Measurements from ENCODE around the gene TASOR.
A peak's percentile ranks its signal among the peaks of the same experiment; 100 is the strongest.
"Not testable (repeated sequence)": the region's sequence is repeated elsewhere in the genome, so short reads cannot be mapped to it uniquely, and the experiment has no call there.

The TASOR gene, protein sequence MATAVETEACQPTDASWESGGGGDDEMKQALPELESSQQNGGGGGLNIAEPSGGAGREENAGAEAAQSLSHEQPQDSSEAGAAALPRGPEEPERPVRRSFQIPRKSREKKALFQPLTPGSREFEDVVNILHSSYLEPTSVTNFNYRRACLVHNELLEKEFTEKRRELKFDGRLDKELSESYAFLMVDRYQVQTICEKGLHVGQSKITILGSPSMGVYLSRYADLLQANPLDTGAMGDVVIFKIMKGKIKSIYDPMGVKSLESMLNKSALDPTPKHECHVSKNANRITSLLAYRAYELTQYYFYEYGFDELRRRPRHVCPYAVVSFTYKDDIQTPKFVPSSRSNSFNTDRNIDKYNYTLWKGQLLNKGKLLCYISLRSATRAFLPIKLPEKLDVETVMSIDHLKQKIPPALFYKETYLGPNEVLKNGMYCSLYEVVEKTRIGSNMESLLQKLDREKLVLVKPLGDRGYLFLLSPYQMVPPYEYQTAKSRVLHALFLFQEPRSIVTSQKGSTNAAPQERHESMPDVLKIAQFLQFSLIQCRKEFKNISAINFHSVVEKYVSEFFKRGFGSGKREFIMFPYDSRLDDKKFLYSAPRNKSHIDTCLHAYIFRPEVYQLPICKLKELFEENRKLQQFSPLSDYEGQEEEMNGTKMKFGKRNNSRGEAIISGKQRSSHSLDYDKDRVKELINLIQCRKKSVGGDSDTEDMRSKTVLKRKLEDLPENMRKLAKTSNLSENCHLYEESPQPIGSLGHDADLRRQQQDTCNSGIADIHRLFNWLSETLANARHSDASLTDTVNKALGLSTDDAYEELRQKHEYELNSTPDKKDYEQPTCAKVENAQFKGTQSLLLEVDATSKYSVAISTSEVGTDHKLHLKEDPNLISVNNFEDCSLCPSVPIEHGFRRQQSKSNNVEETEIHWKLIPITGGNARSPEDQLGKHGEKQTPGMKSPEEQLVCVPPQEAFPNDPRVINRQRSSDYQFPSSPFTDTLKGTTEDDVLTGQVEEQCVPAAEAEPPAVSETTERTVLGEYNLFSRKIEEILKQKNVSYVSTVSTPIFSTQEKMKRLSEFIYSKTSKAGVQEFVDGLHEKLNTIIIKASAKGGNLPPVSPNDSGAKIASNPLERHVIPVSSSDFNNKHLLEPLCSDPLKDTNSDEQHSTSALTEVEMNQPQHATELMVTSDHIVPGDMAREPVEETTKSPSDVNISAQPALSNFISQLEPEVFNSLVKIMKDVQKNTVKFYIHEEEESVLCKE (N-terminal part only)

DNA sequence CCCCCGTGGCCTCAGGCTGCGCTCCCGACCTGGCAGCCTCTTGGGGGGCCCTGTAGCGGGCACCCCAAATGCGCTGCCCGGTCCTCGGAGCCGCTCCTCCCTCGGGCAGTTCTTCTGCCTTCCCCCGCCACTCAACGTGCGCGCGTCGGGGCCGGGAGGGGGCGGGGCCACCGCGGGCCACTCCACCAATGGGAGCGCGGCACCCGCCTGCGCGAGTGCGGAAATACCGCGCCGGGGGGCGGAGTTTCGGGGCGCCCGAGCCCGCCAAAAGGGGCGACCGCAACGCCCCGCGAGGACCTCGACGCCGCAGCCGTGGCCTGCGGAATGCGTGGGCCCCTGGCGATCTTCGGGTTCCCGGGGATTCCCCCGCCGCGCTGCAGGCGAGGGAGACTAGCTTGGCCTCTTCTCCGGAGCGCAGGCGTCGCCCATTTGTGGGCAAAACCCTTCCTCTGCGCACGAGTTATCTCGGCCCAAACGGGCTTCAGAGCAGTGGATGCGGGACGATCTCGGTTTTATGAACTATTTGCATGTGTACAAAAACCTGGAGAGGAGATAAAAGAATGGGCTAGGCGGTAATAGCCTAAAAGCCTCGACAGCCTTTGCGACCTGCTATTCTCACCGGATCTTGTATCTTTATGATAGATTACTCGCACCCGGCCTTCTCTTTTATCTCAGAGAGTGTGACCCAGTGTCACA, at the start of gene TASOR:
Gene TASOR (minus strand): TSS at position 144 of the 696 bp plus-strand sequence. CDS start 259 bp downstream, outside the sequence.
- no peak for DNase-seq (ENCODE audit: low read depth)

- DNase-seq (ENCODE audit: low read depth), result no peak
Observed at GRCh38 chr3:56732109-56732508, 49.0 kb upstream of the TASOR start.

DNA sequence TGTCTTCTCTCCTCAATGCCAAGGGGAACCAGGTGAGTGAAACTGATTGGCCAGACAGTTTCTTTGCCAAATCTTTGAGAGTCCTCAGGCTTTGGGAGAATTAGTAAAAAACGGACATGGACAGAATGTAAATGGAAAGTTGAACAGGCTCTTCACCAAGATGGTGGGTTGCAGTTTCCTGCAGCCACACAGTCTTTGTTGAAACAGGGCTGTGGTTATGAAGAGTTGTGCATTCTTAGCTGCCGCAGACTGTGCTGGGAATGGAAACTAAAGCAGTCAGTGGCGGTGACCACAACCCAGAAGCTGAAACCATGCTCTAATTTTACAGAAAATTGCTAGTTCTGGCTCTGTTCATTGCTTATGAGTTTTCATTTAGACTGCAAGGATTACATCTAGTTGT, 42.1 kb upstream of the TASOR start:
- DNase-seq (ENCODE audit: low read depth), result no peak

DNA sequence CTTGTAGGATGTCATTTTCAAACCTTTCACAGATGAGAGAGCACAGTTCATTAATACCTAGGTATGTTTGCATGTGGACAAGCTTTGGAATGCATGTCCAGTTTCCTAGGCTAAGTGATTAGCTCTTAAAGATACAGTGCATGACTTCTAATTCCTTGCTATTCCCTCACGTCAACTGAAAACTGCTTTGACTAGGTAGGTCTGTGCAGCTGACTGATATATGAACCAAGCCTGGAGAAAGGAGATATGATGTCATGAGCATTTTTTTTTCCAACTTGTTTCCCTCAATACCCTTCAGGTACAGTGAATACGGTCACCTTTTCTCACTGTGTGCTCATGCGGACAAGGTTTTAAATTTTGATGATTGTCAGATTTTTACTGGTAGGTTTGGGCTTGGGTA, 41.6 kb upstream of the TASOR start:
- DNase-seq (ENCODE audit: low read depth), result no peak

DNA sequence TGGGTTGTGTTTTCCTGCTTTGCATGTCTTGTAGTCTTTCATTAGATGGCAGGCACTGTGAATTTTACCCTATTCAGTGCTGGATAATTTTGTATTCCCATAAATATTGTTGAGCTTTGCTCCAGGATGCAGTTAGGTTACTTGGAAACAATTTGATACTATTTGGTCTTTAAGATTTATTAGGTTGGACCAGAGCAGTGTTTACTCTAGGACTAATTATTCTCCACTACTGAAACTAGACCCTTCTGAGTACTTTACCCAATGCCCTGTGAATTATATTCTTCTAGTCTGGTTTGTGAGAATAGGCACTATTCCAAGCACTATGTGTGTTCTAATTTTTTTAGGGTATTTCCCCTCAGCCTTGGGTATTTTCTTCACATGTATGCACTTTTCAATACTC, 37.8 kb upstream of the TASOR start:
- no peak for DNase-seq (ENCODE audit: low read depth)

GRCh38 chr3:56718809-56719208, 35.7 kb upstream of the TASOR start:
- not testable (repeated sequence) for DNase-seq (ENCODE audit: low read depth)

GRCh38 chr3:56711344-56711743, 28.3 kb upstream of the TASOR start:
- DNase-seq (ENCODE audit: low read depth), result no peak

GRCh38 chr3:56707412-56707811, 24.3 kb upstream of the TASOR start:
- DNase-seq (ENCODE audit: low read depth), result not testable (repeated sequence)

- DNase-seq (ENCODE audit: low read depth), result no peak
Observed at GRCh38 chr3:56706629-56707028, 23.6 kb upstream of the TASOR start.

- DNase-seq (ENCODE audit: low read depth), result no peak
Observed at GRCh38 chr3:56704706-56705105, 21.6 kb upstream of the TASOR start.

- peak; percentile 37 for DNase-seq (ENCODE audit: low read depth)
Observed at GRCh38 chr3:56702490-56703315, 19.6 kb upstream of the TASOR start.

DNA sequence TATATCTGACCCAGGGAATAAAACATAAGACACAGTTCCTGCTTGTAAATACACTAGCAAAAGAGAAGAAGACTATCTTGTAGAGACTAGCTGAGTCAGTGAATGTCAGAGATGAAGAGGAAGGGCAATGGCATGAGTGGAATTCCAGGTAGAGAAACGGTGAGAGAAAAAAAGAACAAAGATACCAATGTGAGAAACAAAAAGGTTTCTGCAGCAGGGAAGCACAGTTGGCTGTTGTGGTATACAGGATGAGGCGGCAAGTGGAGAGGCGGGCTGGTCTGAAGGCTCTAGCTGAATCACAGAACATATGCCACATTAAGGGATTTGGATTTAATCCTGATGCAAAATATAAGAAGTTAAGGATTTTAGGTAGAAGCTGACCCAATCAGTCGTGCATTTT, 17.1 kb upstream of the TASOR start:
- DNase-seq (ENCODE audit: low read depth), result no peak

DNA sequence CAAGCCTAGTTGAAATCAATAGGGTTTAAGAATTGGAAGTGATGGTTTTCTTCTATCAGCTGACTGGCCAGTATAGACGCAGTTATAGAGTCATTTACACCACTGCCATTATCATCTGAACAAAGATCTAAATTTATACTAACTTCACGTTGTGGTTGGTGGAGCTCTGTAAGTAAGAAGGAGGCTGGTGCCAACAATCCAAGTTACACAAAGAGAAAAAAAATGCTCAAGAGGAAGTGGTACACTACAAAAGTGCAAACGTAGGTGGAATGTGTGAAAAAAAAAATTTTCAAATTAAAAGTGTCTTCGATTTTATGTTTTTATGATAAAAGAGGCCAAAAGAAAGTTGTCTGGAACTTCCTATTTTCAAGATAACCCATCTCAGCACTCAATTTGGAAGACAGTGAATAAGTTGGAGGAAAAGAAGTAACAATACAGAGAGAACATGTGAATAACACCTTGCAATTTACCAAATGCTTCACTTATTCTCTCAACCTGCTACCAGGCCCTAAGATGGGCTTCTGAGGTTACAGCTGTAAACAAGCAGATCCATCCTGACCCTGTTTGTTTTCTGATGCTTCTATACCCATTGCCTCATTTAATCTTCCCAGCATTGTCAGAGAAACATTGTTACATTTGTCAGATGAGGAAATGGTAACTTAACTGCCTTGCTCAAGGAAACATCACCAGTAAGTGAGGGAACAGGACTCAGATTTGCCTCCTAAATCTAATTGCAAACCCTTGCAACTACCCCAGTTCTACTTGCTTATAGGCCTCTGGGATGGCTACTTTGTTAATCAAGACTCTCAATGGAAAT, 12.0 kb upstream of the TASOR start:
- DNase-seq (ENCODE audit: low read depth), result no peak

GRCh38 chr3:56693750-56694149, 10.7 kb upstream of the TASOR start:
- no peak for DNase-seq (ENCODE audit: low read depth)

DNA sequence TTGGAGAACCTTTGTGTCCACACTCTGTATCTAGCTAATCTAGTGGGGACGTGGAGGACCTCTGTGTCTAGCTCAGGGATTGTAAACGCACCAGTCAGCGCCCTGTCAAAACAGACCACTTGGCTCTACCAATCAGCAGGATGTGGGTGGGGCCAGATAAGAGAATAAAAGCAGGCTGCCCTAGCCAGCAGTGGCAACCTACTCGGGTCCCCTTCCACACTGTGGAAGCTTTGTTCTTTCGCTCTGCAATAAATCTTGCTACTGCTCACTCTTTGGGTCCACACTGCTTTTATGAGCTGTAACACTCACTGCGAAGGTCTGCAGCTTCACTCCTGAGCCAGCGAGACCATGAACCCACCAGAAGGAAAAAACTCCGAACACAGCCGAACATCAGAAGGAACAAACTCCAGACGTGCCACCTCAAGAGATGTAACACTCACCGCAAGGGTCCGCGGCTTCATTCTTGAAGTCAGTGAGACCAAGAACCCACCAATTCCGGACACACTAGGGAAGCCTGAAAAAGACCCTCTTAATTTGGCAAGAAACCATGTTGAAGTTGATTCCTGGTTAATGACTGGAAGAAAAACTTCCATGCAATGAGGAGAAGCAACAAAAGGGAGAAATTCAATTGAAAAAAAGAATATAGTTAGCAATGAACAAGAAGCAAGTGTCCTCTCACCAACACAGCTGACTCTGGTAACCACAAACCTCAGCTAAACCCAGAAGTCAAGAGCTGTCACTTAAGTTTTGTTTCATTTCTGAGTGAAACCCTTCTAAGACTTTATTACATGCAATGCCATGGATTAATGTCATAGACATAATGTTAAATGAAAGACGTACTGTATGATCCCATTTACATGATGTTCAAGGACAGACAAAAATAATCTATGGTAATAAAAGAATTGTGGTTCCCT, 9.7 kb upstream of the TASOR start:
- DNase-seq (ENCODE audit: low read depth), result not testable (repeated sequence)

- DNase-seq (ENCODE audit: low read depth), result not testable (repeated sequence)
Observed at GRCh38 chr3:56692001-56692365, 8.9 kb upstream of the TASOR start.

DNA sequence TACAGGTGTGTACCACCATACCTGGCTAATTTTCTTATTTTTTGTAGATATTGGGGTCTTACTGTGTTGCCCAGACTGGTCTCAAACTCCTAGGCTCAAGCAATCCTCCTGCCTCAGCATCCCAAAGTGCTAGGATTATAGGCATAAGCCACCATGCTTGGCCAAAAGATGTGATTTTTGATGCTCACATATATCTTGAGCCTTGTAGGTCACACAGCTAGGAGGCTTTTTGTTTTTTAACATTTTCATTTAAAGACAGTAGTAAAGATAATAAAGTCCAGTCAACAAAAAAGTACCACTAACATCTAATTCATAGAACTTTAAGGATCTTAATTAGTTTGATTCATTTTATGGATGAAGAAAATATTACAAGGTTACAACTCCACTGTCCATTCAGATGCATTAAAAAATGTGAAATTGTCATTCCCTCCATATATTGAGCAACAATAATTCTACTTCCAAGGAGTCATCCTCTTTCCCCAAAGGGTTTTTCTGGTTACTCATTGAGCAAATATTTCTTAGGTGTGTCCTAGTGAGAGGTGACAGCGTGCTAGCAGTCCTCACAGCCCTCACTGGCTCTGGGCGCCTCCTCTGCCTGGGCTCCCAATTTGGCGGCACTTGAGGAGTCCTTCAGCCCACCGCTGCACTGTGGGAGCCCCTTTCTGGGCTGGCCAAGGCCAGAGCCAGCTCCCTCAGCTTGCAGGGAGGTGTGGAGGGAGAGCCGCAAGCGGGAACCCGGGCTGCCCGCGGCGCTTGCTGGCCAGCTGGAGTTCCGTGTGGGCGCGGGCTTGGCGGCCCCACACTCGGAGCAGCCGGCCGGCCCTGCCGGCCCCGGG, 8.3 kb upstream of the TASOR start:
- DNase-seq (ENCODE audit: low read depth), result no peak

DNA sequence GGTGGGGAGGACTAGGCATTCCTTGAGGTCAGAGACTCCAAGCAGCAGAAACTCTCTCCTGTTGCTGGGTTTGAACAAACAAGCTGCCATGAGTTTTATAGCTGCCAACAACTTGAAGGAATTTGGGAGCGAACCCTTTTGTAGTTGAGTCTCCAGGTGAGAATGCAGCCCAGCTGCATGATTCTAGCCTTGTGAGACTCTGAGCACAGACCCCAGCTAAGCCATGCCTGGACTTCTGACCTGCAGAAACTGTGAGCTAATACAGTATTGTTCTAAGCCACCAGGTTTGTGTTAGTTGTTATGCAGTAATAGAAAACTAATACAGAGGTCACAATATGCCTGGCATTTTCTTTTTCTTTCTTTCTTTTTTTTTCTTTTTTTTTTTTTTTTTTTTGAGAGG, 6.2 kb upstream of the TASOR start:
- DNase-seq (ENCODE audit: low read depth), result no peak
